ENCODE results near the gene INKA1. TPM values are rescaled to one million over a fixed set of nuclear protein-coding genes. Genes with fewer than 3 reads are reported as not detected.

The INKA1 gene
- total RNA-seq, 1 donor from 2014 or later, result 5.3 TPM

- Histone ChIP-seq H3K9me3 (no peaks in the 10 kb centered on the region), H3K36me3 (no peaks in the 10 kb centered on the region), H3K27ac (no peak overlapping the region), H3K4me3 (no peak overlapping the region), H3K4me1 (peaks cover 10% of the 10 kb centered on the region), H3K27me3 (ENCODE audit: low read depth) (no peaks in the 10 kb centered on the region)
- intact Hi-C loops (cut with DNase I), result no loop called here
- no peak for TF ChIP-seq CTCF (IDR thresholded peaks at IDR 0.05)
- DNase-seq, result no peak
- no peak for ATAC-seq
Measured at GRCh38 chr3:49842843-49843517, 39.9 kb downstream of the INKA1 start.

- TF ChIP-seq CTCF (IDR thresholded peaks at IDR 0.05), result no peak
- H3K4me1 ChIP-seq, result peaks cover 6% of the 10 kb centered on the region
- ATAC-seq, result no peak
- no peaks in the 10 kb centered on the region for H3K36me3 ChIP-seq
- H3K27me3 ChIP-seq (ENCODE audit: low read depth), result no peaks in the 10 kb centered on the region
- H3K27ac ChIP-seq, result no peak overlapping the region
- H3K9me3 ChIP-seq, result no peaks in the 10 kb centered on the region
- H3K4me3 ChIP-seq, result no peak overlapping the region
- DNase-seq, result no peak
- intact Hi-C loops (cut with DNase I), result no loop called here
Measured at GRCh38 chr3:49844464-49845183, 41.6 kb downstream of the INKA1 start.

GRCh38 chr3:49845694-49846093 is 42.6 kb downstream of the INKA1 start:
- Histone ChIP-seq H3K27me3 (ENCODE audit: low read depth) (no peaks in the 10 kb centered on the region), H3K9me3 (no peaks in the 10 kb centered on the region), H3K4me1 (no peaks in the 10 kb centered on the region), H3K36me3 (no peaks in the 10 kb centered on the region), H3K27ac (no peak overlapping the region), H3K4me3 (no peak overlapping the region)
- TF ChIP-seq CTCF (IDR thresholded peaks at IDR 0.05), result no peak
- DNase-seq (no peak), ATAC-seq (no peak)
- intact Hi-C loops (cut with DNase I), result no loop called here

Small RNAs within 50 kb of the gene (microRNA-seq; reads per million reads assigned to microRNA genes)
- not detected for gene MIR5193 (ENCODE audit: borderline number of aligned reads)

Other genes with a start within 250 kb of the INKA1 start
- 0.35 TPM for gene BSN, start 248.8 kb upstream of the INKA1 start, total RNA-seq
- gene APEH, start 128.9 kb upstream of the INKA1 start, total RNA-seq, result 83.4 TPM
- gene MST1, start 113.8 kb upstream of the INKA1 start, total RNA-seq, result 17.5 TPM
- gene RNF123, start 113.7 kb upstream of the INKA1 start, total RNA-seq, result 42.9 TPM
- gene AMIGO3, start 83.6 kb upstream of the INKA1 start, total RNA-seq, result not detected
- gene GMPPB, start 79.3 kb upstream of the INKA1 start, total RNA-seq, result 27.3 TPM
- gene IP6K1, start 16.7 kb upstream of the INKA1 start, total RNA-seq, result 37.5 TPM
- gene CDHR4, start 3.4 kb upstream of the INKA1 start, total RNA-seq, result 9.6 TPM
- 128 TPM for gene UBA7, start 10.7 kb downstream of the INKA1 start, total RNA-seq
- 3.0 TPM for gene TRAIP, start 53.3 kb downstream of the INKA1 start, total RNA-seq
- not detected for gene CAMKV, start 66.6 kb downstream of the INKA1 start, total RNA-seq
- gene MST1R, start 100.6 kb downstream of the INKA1 start, total RNA-seq, result 27.3 TPM
- gene MON1A, start 126.5 kb downstream of the INKA1 start, total RNA-seq, result 9.7 TPM
- 101 TPM for gene RBM6, start 136.9 kb downstream of the INKA1 start, total RNA-seq